Panc1 (cell line): ENCODE data around the gene LGR4.

Experiments used
- TCF7L2 ChIP-seq: IDR thresholded peaks from 2 replicates; pipeline ENCODE4 v1.6.1; 2011; ENCODE audit warnings: mild to moderate bottlenecking, low read depth, low read length, inconsistent platforms
- TF ChIP-seq, protein P1 (sequence below): fragments of 450-650 bp; IDR thresholded peaks from 2 replicates; pipeline ENCODE4 v1.5.1; 2017; ENCODE audit warnings: mild to moderate bottlenecking

DNA sequence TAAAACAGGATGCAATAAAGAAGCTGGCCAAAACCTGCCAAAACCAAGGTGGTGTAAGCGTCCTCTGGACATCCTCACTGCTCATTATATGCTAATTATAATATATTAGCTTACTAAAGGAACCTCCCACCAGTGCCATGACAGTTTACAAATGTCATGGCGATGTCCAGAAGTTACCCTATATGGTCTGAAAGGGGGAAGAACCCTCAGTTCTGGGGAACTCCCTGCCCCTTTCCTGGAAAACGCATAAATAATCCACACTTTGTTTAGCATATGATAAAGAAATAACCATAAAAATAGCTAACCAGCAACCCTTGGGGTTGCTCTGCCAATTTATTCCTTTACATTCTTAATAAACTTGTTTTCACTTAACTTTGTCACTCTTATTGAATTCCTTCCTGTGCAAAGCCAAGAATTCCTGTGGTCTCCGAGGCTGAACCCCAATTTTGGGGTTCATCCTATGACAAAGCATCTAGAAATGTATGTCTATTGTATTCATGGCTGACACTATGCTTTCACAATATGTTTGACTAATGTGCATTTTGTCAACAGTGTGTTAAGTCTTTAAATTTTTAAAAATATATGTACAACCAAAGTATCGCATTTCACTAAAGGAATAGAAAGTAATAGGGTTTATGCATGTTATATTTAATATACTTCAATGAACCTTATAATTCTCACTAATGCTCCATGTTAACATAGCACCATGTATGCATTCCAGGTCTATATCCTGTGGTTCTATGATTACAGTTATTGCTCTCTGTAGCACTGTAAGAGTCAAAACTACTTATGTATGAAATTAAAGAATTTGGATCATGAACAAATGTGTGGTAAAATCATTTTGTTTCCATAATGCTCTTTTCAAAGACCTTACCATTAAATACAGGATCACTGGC is 25.1 kb downstream of the LGR4 start:
- TF ChIP-seq, protein P1, sequence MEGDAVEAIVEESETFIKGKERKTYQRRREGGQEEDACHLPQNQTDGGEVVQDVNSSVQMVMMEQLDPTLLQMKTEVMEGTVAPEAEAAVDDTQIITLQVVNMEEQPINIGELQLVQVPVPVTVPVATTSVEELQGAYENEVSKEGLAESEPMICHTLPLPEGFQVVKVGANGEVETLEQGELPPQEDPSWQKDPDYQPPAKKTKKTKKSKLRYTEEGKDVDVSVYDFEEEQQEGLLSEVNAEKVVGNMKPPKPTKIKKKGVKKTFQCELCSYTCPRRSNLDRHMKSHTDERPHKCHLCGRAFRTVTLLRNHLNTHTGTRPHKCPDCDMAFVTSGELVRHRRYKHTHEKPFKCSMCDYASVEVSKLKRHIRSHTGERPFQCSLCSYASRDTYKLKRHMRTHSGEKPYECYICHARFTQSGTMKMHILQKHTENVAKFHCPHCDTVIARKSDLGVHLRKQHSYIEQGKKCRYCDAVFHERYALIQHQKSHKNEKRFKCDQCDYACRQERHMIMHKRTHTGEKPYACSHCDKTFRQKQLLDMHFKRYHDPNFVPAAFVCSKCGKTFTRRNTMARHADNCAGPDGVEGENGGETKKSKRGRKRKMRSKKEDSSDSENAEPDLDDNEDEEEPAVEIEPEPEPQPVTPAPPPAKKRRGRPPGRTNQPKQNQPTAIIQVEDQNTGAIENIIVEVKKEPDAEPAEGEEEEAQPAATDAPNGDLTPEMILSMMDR, result no peak
- TF ChIP-seq TCF7L2, result no peak
